ENCODE data around the gene ZNF621. TPM values are rescaled to one million over a fixed set of nuclear protein-coding genes. Genes with fewer than 3 reads are reported as not detected.

Gene ZNF621
- polyA plus RNA-seq, 2 of the 4 experiments (the other 2 are of a cell fraction): 6.8 to 16.1 TPM

GRCh38 chr3:40518067-40518466, 6.7 kb upstream of the ZNF621 start:
- no peaks in the 10 kb centered on the region for H3K9me3 ChIP-seq
- ChIA-PET POLR2A (no interaction called here), CTCF (no interaction called here)
- H3K4me3 ChIP-seq: no peak overlapping the region
- ATAC-seq (no peak), FAIRE-seq (no peak), DNase-seq (ENCODE audit: low read depth in 1 of 2, low spot score in 1 of 2) (no peak)
- no peaks in the 10 kb centered on the region for H3K4me1 ChIP-seq
- TF ChIP-seq HEYL (CRISPR knock-in tag; IDR thresholded peaks at IDR 0.05): no peak
- no peak for TF ChIP-seq HOXB13 (CRISPR knock-in tag; IDR thresholded peaks at IDR 0.05; ENCODE audit: low read depth)
- TF ChIP-seq JUNB (IDR thresholded peaks at IDR 0.05): no peak
- no peak for TF ChIP-seq TFCP2L1 (CRISPR knock-in tag; IDR thresholded peaks at IDR 0.05)
- no peak for TF ChIP-seq HMGXB4 (CRISPR knock-in tag; IDR thresholded peaks at IDR 0.05; ENCODE audit: borderline replicate concordance)
- TF ChIP-seq SREBF2 (IDR thresholded peaks at IDR 0.05): no peak
- TF ChIP-seq RNF2 (IDR thresholded peaks at IDR 0.05; ENCODE audit: borderline replicate concordance, low read depth): no peak
- no peak for TF ChIP-seq PHF8 (IDR thresholded peaks at IDR 0.05; ENCODE audit: borderline replicate concordance, low read depth)
- TF ChIP-seq EHF (CRISPR knock-in tag; IDR thresholded peaks at IDR 0.05): no peak
- no peak for TF ChIP-seq USF2 (IDR thresholded peaks at IDR 0.05)
- TF ChIP-seq EHMT2 (IDR thresholded peaks at IDR 0.05; ENCODE audit: low read depth): no peak
- TF ChIP-seq ELK1 (IDR thresholded peaks at IDR 0.05; ENCODE audit: low read depth, low read length): no peak
- no peak for TF ChIP-seq MAZ (IDR thresholded peaks at IDR 0.05; ENCODE audit: borderline replicate concordance, low read depth, low read length)
- no peak for TF ChIP-seq MAFK (IDR thresholded peaks at IDR 0.05; ENCODE audit: partially characterized antibody)
- TF ChIP-seq ZFP36 (IDR thresholded peaks at IDR 0.05; ENCODE audit: borderline replicate concordance, partially characterized antibody): no peak
- no peak for TF ChIP-seq NFE2L2 (conservative IDR thresholded peaks at IDR 0.05; ENCODE audit: low read length)
- no peak overlapping the region for H3K27ac ChIP-seq
- WGBS (ENCODE audit: missing lambda C conversion rate): 0% methylated on average over 1 of the region's 1 CpG
- H3K4me2 ChIP-seq: no peak overlapping the region

- no peaks in the 10 kb centered on the region for H3K4me1 ChIP-seq
- H3K27ac ChIP-seq: no peak overlapping the region
- WGBS (ENCODE audit: missing lambda C conversion rate): 76% methylated on average over 1 of the region's 1 CpG
- no peak overlapping the region for H3K4me2 ChIP-seq
- FAIRE-seq (no peak), DNase-seq (ENCODE audit: low read depth in 1 of 2, low spot score in 1 of 2) (no peak), ATAC-seq (no peak)
- CTCF ChIA-PET: no interaction called here
- POLR2A ChIA-PET: no interaction called here
- TF ChIP-seq KDM5A (IDR thresholded peaks at IDR 0.05) (no peak), ZSCAN20 (CRISPR knock-in tag; IDR thresholded peaks at IDR 0.05) (no peak), CEBPB (IDR thresholded peaks at IDR 0.05) (no peak), RCOR1 (IDR thresholded peaks at IDR 0.05; ENCODE audit: low read depth, low read length) (no peak), KDM1A (IDR thresholded peaks at IDR 0.05; ENCODE audit: low read depth) (no peak), TP53 (CRISPR knock-in tag; IDR thresholded peaks at IDR 0.05) (no peak), ZNF302 (CRISPR knock-in tag; IDR thresholded peaks at IDR 0.05) (no peak), FOXS1 (CRISPR knock-in tag; IDR thresholded peaks at IDR 0.05) (no peak), MAZ (IDR thresholded peaks at IDR 0.05; ENCODE audit: borderline replicate concordance, low read depth, low read length) (no peak), PBX3 (IDR thresholded peaks at IDR 0.05) (no peak), ZFP36 (IDR thresholded peaks at IDR 0.05; ENCODE audit: borderline replicate concordance, partially characterized antibody) (no peak), HEYL (CRISPR knock-in tag; IDR thresholded peaks at IDR 0.05) (no peak), RNF2 (IDR thresholded peaks at IDR 0.05; ENCODE audit: borderline replicate concordance, low read depth) (no peak), ELK1 (IDR thresholded peaks at IDR 0.05; ENCODE audit: low read depth, low read length) (no peak), TFCP2L1 (CRISPR knock-in tag; IDR thresholded peaks at IDR 0.05) (no peak), SMC3 (IDR thresholded peaks at IDR 0.05) (no peak), MYC (IDR thresholded peaks at IDR 0.05; ENCODE audit: borderline replicate concordance, low read length) (no peak), HDAC2 (IDR thresholded peaks at IDR 0.05) (no peak)
- H3K4me3 ChIP-seq: no peak overlapping the region
- no peaks in the 10 kb centered on the region for H3K9me3 ChIP-seq
Measured at GRCh38 chr3:40518848-40519247, 5.9 kb upstream of the ZNF621 start.
